Measurements from ENCODE around the gene MTCH2.
A peak's percentile ranks its signal among the peaks of the same experiment; 100 is the strongest.

MTCH2 gene

GRCh38 chr11:47587723-47588326, 54.5 kb downstream of the MTCH2 start:
- H3K4me1 ChIP-seq (ENCODE audit: insufficient read depth, low read length, poor library complexity, severe bottlenecking), result peaks cover 62% of the 10 kb centered on the region
- H3K4me2 ChIP-seq (ENCODE audit: low read depth, low read length, poor library complexity, severe bottlenecking), result peak overlapping the region; percentile 72

GRCh38 chr11:47587039-47587716, 55.2 kb downstream of the MTCH2 start:
- Histone ChIP-seq H4K20me1 (ENCODE audit: insufficient read depth, low read length, poor library complexity, severe bottlenecking) (no peaks in the 10 kb centered on the region), H3K4me3 (ENCODE audit: low read length, poor library complexity, severe bottlenecking) (peak overlapping the region; percentile 60), H3K9ac (ENCODE audit: low read depth, low read length, poor library complexity, severe bottlenecking) (peak overlapping the region; percentile 65), H3K36me3 (ENCODE audit: insufficient read depth, low read length) (peaks cover 28% of the 10 kb centered on the region; the same call in 1 of the 2 replicates), H3F3A (ENCODE audit: low read depth) (peaks cover 14% of the 10 kb centered on the region; the same call in 1 of the 2 replicates), H3K4me2 (ENCODE audit: low read depth, low read length, poor library complexity, severe bottlenecking) (peak overlapping the region; percentile 72), H3K9me2 (replicated peaks; ENCODE audit: low read depth, low read length) (no peaks in the 10 kb centered on the region), H3K4me1 (ENCODE audit: insufficient read depth, low read length, poor library complexity, severe bottlenecking) (peaks cover 59% of the 10 kb centered on the region), H3K27me3 (ENCODE audit: insufficient read depth, low read length, poor library complexity, severe bottlenecking) (no peaks in the 10 kb centered on the region), H3K79me2 (ENCODE audit: insufficient read depth, low read length) (peaks cover 63% of the 10 kb centered on the region), H2AFZ (ENCODE audit: low read length) (no peak overlapping the region), H3K9me3 (ENCODE audit: insufficient read depth, low read depth, low read length) (no peaks in the 10 kb centered on the region)
- TF ChIP-seq EZH2phosphoT487 (IDR thresholded peaks at IDR 0.05; ENCODE audit: borderline replicate concordance), result no peak
- TF ChIP-seq, protein P1, sequence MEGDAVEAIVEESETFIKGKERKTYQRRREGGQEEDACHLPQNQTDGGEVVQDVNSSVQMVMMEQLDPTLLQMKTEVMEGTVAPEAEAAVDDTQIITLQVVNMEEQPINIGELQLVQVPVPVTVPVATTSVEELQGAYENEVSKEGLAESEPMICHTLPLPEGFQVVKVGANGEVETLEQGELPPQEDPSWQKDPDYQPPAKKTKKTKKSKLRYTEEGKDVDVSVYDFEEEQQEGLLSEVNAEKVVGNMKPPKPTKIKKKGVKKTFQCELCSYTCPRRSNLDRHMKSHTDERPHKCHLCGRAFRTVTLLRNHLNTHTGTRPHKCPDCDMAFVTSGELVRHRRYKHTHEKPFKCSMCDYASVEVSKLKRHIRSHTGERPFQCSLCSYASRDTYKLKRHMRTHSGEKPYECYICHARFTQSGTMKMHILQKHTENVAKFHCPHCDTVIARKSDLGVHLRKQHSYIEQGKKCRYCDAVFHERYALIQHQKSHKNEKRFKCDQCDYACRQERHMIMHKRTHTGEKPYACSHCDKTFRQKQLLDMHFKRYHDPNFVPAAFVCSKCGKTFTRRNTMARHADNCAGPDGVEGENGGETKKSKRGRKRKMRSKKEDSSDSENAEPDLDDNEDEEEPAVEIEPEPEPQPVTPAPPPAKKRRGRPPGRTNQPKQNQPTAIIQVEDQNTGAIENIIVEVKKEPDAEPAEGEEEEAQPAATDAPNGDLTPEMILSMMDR (conservative IDR thresholded peaks at IDR 0.05; ENCODE audit: low read length), result no peak

More at GRCh38 chr11:47587723-47588326, 54.5 kb downstream of the MTCH2 start:
- peaks cover 61% of the 10 kb centered on the region for H3K79me2 ChIP-seq (ENCODE audit: insufficient read depth, low read length)
- H3K27me3 ChIP-seq (ENCODE audit: insufficient read depth, low read length, poor library complexity, severe bottlenecking), result no peaks in the 10 kb centered on the region
- peak overlapping the region; percentile 65 for H3K9ac ChIP-seq (ENCODE audit: low read depth, low read length, poor library complexity, severe bottlenecking)
- no peaks in the 10 kb centered on the region for H3K9me3 ChIP-seq (ENCODE audit: insufficient read depth, low read depth, low read length)
- TF ChIP-seq, protein P1 (conservative IDR thresholded peaks at IDR 0.05; ENCODE audit: low read length), result no peak
- no peak for TF ChIP-seq EZH2phosphoT487 (IDR thresholded peaks at IDR 0.05; ENCODE audit: borderline replicate concordance)
- H3F3A ChIP-seq (ENCODE audit: low read depth), result peaks cover 16% of the 10 kb centered on the region; the same call in 1 of the 2 replicates
- H3K4me3 ChIP-seq (ENCODE audit: low read length, poor library complexity, severe bottlenecking), result peak overlapping the region; percentile 60
- no peaks in the 10 kb centered on the region for H3K9me2 ChIP-seq (replicated peaks; ENCODE audit: low read depth, low read length)
- peaks cover 22% of the 10 kb centered on the region; the same call in 1 of the 2 replicates for H3K36me3 ChIP-seq (ENCODE audit: insufficient read depth, low read length)
- H2AFZ ChIP-seq (ENCODE audit: low read length), result no peak overlapping the region
- H4K20me1 ChIP-seq (ENCODE audit: insufficient read depth, low read length, poor library complexity, severe bottlenecking), result no peaks in the 10 kb centered on the region

GRCh38 chr11:47586098-47586855, 56.1 kb downstream of the MTCH2 start, which contains the start of gene FAM180B:
FAM180B (plus strand) TSS chr11:47586678; CDS start chr11:47586769, 91 bp downstream.
- H3K4me2 ChIP-seq (ENCODE audit: low read depth, low read length, poor library complexity, severe bottlenecking), result peak within 1 kb of the TSS; percentile 72
- H3K9me3 ChIP-seq (ENCODE audit: insufficient read depth, low read depth, low read length), result no peaks in the 10 kb centered on the region
- peak within 1 kb of the TSS; percentile 65 for H3K9ac ChIP-seq (ENCODE audit: low read depth, low read length, poor library complexity, severe bottlenecking)
- peaks cover 5% of the 10 kb centered on the region for H4K20me1 ChIP-seq (ENCODE audit: insufficient read depth, low read length, poor library complexity, severe bottlenecking)
- H3K36me3 ChIP-seq (ENCODE audit: insufficient read depth, low read length), result peaks cover 37% of the 10 kb centered on the region; the same call in 1 of the 2 replicates
- peaks cover 72% of the 10 kb centered on the region for H3K79me2 ChIP-seq (ENCODE audit: insufficient read depth, low read length)
- TF ChIP-seq EZH2phosphoT487 (IDR thresholded peaks at IDR 0.05; ENCODE audit: borderline replicate concordance), result no peak
- TF ChIP-seq, protein P1 (conservative IDR thresholded peaks at IDR 0.05; ENCODE audit: low read length), result no peak
- no peaks in the 10 kb centered on the region for H3K9me2 ChIP-seq (replicated peaks; ENCODE audit: low read depth, low read length)
- peaks cover 64% of the 10 kb centered on the region for H3K4me1 ChIP-seq (ENCODE audit: insufficient read depth, low read length, poor library complexity, severe bottlenecking)
- peak within 1 kb of the TSS; percentile 60 for H3K4me3 ChIP-seq (ENCODE audit: low read length, poor library complexity, severe bottlenecking)
- H2AFZ ChIP-seq (ENCODE audit: low read length), result no peak within 1 kb of the TSS
- H3F3A ChIP-seq (ENCODE audit: low read depth), result 0 out of 2 replicates have a peak, but pooled peaks cover 11% of the 10 kb centered on the region
- no peaks in the 10 kb centered on the region for H3K27me3 ChIP-seq (ENCODE audit: insufficient read depth, low read length, poor library complexity, severe bottlenecking)

Measured in Loucy (cell line).